IPS-NIHi7 (cell line): ENCODE measurements around the gene CLCN3.
"Not testable (repeated sequence)": the region's sequence is repeated elsewhere in the genome, so short reads cannot be mapped to it uniquely, and the experiment has no call there.

Experiments
- DNase-seq: peaks from one replicate; pipeline ENCODE4 v3.0.0; 2012; ENCODE audit warnings: mixed read lengths; ENCODE audit errors: extremely low spot score

Gene CLCN3

GRCh38 chr4:169619958-169620879 lies at the start of gene CLCN3:
Gene CLCN3, plus strand, starts transcription at chr4:169620578. Its CDS starts 15,351 bp downstream, at chr4:169635929.
- DNase-seq: peak; percentile 96

GRCh38 chr4:169571012-169571411 lies 49.4 kb upstream of the CLCN3 start:
- DNase-seq: not testable (repeated sequence)

GRCh38 chr4:169571435-169571834 lies 48.9 kb upstream of the CLCN3 start:
- no peak for DNase-seq

DNA sequence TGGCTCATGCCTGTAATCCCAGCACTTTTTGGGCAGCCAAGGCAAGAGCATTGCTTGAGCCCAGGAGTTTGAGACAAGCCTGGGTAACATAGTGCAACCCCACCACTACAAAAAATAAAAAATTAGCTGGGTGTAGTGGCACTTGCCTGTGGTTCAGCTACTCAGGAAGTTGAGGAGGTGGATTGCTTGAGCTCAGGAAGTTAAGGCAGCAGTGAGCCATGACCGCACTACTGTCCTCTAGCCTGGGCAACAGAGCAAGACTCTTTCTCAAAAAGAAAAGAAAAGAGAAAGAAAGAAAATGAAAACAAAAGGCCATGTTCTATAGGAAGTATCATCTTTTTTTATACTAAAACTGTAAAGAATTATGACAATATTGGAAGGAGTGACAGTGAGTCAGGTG lies 46.5 kb upstream of the CLCN3 start:
- no peak for DNase-seq

DNA sequence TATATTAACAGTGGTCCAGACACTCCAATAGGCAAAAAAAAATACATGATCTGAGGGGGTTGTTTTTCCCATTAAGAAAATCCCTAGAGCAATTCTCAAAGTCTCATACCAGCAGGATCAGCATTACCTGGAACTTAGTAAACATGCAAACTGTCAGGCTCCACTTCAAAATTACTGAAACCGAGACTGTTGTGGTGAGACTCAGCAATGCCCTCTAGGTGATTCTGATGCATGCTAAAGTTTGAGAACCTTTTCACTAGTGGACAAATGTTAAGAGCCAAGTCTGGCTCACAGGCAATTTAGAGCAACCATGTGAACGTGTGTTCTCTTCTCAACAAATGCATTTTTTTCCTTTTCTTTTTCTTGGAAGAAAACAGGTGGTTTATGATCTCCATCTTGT lies 38.2 kb upstream of the CLCN3 start:
- DNase-seq: no peak

GRCh38 chr4:169582706-169583105 lies 37.7 kb upstream of the CLCN3 start:
- no peak for DNase-seq

DNA sequence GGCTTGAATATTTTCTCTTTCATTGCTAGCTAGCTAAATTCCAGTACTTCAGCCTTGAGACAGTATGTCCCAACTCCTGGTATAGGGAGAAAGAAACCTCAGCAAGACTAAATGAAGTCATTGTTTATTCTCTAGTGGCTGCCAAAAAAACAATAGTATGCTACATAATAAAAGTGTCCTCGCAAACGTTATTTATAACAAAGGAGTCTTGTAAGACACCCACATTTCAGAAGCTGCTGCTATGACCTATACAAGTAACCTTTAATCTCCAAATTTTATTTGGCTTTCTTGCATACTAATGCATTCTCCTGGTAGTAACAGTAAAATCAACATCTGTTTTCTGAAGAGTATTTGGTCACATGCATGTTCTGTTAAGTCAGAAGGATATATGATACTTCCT lies 36.8 kb upstream of the CLCN3 start:
- no peak for DNase-seq

DNA sequence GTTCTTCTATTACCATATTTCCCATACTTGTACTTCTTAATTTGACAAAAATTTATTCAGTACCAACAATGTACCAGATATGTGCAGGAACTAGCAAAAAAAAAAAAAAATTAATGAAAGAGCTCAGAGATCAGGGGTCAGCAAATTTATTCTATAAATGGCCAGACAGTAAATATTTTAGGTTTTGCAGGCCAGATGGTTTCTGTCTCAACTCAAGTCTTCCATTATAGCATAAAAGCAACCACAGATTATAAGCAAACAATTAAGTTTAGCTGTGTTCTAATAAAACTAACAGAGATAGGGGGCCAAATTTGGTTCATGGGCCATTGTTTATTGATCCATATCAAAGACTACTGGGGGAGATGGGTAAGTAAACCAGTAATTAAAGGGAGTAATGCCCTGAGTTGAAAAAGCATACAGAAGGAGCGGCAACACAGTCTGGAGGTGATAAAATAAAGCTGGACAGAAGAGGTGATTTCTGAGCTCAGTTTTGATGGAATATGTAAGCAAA lies 27.3 kb upstream of the CLCN3 start:
- DNase-seq: no peak

DNA sequence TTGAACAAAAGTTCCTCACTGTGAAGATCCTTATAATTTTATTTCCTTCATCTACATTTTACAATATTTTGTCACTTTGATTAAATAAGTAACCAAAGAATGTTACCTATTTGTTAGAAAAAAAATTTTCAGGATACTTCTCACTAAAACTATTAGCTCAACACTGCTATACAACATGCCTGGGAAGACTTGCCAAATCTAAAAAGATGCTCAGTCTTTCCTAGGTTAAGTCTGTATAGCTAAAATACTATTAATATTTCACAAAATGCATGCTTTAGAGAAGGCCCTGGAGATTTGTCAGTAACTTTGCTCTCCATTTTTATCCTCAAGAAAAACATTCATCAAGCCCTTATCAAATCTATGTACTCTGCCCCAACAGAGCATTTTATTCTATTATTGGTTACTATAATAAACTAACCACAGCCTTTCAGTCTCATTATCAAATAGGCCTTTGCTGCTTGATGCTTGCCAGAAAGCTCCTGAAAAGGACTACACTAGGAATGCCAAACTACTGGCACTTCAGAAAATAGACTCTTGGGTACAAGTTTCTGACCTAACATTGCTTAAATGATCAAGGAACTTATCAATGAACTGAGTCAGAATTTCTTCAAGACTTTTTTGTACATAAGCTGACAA lies 25.7 kb upstream of the CLCN3 start:
- DNase-seq: no peak

DNA sequence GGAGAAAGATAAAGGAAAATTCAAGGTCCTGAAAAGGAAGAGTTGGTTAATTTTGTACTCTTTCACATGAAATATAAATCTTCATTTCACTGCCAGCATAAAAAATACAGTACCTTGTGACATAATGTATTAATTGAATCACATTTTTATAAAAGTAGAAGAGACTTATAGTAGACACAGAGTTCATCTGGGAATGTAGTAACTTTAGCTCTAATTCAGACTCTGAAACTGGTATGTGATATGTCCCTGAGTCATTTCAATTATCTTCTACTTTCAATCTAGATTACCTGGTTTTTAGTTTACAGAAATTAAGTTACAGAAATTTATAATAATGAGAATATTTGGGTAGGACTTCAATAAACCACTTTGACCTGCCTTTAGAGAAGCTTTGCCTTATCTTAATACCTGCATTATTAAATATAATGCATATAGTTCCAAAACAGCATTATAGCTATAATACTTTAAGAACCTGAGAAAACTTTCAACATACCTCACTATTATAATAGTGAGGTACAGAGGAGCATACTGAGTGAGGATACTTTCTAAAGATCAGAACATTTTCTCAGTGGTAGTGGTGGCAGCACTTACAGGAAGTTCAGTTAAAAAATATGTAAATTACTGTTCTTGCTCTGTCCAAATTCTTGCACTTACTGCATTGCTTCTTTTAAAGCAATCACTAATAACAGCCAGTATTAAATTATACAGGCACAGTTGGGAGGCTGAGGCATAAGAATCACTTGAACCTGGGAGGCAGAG lies 19.2 kb upstream of the CLCN3 start:
- no peak for DNase-seq

DNA sequence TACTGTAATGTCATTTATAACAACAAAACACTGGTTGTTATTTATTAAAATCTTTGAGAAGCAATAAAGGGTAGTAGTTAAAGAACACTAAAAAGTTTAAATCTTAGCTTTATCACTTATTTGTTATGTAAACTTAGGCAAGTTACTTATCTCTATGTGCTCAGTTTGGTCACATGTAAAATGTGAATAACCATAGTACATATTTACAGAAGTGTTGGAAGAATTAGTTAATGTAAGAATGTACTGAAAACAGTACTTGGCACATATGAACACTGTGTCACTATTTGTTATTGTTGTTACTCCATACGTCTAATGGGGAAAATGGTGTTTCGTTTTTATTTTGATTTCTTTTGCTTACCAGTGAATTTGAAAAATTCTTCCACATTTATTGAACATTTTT lies 17.1 kb upstream of the CLCN3 start:
- no peak for DNase-seq

- DNase-seq: no peak
These were observed 16.1 kb upstream of the CLCN3 start for GRCh38 chr4:169604131-169604900.

DNA sequence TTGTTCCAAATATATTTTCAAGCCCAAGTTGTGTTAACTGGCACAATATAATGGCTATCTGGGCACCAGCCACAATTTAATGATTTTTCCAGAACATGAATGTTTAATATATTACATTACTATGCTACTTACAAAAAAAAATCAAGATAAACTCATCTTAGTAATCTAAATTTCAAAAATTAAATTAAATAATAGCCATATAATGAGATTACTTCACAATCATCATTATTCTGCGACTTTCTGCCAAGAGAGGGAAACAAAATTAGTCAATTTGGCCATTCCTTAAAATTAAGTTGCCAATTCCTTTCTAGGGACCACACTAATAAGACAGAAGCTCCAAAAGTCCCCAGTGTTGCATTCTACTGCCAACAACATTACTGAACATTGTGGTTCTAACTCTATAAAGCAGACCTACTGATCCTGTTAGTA lies 15.5 kb upstream of the CLCN3 start:
- no peak for DNase-seq

- DNase-seq: no peak
These were observed 9.2 kb upstream of the CLCN3 start for GRCh38 chr4:169611157-169611556.

DNA sequence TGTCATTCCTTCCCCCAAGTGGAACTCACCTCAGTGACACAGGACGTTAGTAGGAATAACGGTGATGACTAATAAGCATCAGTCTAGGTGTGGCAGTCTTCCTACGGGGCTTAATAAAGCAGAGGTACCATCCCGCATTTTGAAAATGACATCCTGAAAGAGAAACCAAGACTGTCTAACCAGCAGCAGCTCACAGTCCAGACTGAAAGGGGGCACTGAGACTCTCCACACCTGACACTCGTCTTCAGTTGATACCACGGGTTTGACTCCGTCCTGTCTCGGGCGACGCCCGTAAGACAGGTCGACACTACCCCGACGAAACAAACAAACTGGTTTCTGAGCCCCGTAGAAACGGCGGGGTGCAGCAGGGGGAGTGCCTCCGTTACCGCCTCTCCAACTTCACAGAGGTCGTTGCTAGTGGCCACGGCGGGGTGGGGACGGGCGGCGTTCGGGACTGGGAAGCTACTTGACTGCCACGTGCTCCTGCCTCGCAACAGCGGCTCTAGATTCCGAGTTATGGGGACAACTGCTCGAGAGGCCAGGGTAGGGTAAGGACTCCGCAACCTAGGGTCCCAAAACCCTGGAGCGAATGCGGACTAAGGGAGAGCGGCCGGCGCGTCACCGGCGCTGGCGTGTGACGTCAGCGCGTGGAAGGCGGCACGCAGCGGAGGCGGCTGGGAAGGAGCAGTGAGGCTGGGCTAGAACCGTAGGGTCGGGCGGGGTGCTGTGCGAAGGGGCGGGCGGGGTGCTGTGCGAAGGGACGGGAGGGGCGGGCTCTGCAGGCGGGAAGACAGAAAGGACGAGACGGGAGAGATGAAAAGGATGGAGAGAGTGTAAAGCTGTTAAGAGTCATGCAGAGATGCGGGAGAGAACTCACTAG lies 8.1 kb upstream of the CLCN3 start, which contains the start of gene NEK1:
NEK1 (minus strand) TSS at position 593 of the 880 bp plus-strand sequence. CDS start 9,953 bp downstream, outside the sequence.
- peak; percentile 91 for DNase-seq

DNA sequence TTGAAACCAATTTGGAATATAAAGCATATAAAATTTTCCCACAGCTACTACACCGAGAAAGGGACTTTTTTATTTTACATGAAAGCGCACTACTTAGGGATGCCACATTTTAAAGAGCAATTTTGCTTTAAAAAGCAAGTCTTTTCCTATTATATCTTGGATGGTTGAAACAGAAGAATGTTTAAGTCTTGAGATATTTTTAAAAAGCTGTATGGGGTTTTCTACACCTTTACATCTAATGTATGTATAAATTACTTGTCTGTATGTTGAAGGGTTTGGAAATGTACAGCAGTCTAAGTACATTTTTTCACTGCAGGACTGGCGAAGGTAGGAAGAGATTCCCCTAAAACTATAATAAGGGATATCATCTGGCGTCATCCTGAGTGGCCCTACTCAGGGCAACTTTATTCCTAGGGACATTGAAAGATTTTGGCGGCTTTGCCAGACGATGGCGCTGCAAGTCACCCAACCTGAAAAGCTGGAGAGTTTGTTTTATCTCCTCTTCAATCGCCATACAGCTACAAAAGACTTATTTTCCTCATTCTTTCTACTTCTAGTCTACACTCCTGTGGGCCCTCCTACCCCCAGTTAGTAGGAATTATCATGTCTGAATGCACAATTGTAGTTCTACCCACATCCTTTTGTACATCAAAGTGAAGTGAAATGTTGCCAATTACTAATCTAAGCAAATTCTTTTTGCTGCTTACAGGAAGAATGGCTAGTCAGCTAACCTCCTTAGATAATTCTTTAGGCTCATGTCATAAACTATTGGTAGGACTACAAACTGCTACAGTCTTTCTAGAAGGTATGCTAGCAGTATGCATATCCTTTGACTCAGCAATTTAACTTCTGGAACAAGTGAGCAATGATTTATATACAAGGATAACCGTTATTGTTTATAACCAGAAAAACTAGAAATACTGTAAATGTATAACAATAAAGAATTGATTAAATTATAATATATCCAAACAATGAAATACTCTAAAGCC lies 7.2 kb upstream of the CLCN3 start:
- peak; percentile 55 for DNase-seq

DNA sequence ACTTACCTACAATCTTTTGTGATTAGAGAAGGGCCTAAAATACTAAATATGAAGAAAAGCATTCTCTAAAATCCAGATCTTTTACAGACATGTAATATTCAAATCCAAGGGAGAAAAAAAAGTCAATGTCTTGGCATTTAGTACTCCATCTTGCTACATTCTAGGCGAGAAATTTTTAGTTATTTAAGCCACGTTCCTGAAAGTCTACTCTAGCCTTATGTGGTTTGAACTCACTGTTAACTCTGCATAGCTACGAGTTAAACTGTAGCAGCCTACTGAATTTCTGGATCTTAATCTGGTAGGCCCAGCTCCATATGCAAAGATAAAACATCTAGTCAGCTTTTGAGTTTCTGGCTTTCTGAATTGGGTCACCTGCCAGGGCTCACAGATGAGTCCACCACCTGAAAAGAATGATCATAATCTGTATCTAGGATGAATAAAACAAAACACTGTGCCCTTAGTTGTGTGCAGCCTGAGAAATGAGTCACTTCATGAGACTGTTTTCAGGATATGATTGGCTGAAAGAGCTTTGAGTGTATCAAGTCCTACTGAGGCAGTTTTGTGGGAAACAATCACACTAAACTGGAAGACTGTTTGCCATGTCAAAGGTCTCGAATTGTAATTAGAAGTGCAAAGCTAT lies 4.8 kb upstream of the CLCN3 start:
- DNase-seq: no peak

- no peak for DNase-seq
These were observed 3.5 kb upstream of the CLCN3 start for GRCh38 chr4:169616846-169617245.
